OCI-LY7 (cell line): ENCODE measurements around the gene IFNGR2. TPM values are rescaled to one million over a fixed set of nuclear protein-coding genes. Genes with fewer than 3 reads are reported as not detected.

Experiments
- BruUV-seq: library from RNA; stranded (reverse); fragments of 400-500 nt; replicated peaks from 2 replicates; lab custom pipeline; 2021; lab: Mats Ljungman, UMichigan
- CTCF ChIA-PET: fragments of 300-600 bp; sonication (Branson Sonifier 250); formaldehyde crosslinking; loops from one replicate; lab custom pipeline; 2022; ENCODE audit warnings: antibody characterized with exemption; ENCODE audit not compliant: unreplicated experiment; lab: Charles Lee
- POLR2A ChIA-PET: fragments of 300-600 bp; sonication (Branson Sonifier 250); formaldehyde crosslinking; loops from one replicate; lab custom pipeline; 2022; ENCODE audit warnings: antibody characterized with exemption; lab: Charles Lee
- DNase-seq: peaks from one replicate; pipeline ENCODE4 v3.0.0-alpha.2; 2015; ENCODE audit warnings: low spot score
- H2AFZ ChIP-seq: fragments of 200-600 bp; sonication (generic), shearing (Covaris generic); 2 replicates; pipeline ENCODE4 v1.6.1; 2014; ENCODE audit warnings: mild to moderate bottlenecking, antibody characterized with exemption, low read length, moderate library complexity
- H3K27ac ChIP-seq: fragments of 200-600 bp; sonication (generic); 2 replicates; pipeline ENCODE4 v1.5.1; 2014; ENCODE audit warnings: mixed run types, low read depth, mild to moderate bottlenecking, moderate library complexity, low read length, inconsistent platforms; ENCODE audit not compliant: poor library complexity, severe bottlenecking
- H3K36me3 ChIP-seq: fragments of 200-600 bp; sonication (generic); 2 replicates; pipeline ENCODE4 v1.6.1; 2014; ENCODE audit warnings: mild to moderate bottlenecking, antibody characterized with exemption, low read length, moderate library complexity, mixed read lengths; ENCODE audit not compliant: insufficient read depth
- H3K4me1 ChIP-seq: fragments of 200-600 bp; sonication (generic); 2 replicates; pipeline ENCODE4 v1.5.1; 2014; ENCODE audit warnings: mild to moderate bottlenecking, low read length; ENCODE audit not compliant: insufficient read depth, poor library complexity, severe bottlenecking
- H3K4me2 ChIP-seq: fragments of 200-600 bp; sonication (generic); 2 replicates; pipeline ENCODE4 v1.6.1; 2014; ENCODE audit warnings: mild to moderate bottlenecking, low read length
- H3K4me3 ChIP-seq: fragments of 200-600 bp; sonication (generic); 2 replicates; pipeline ENCODE4 v1.5.1; 2014; ENCODE audit warnings: mild to moderate bottlenecking, low read depth, low read length; ENCODE audit not compliant: poor library complexity, severe bottlenecking
- H3K79me2 ChIP-seq: fragments of 200-600 bp; sonication (generic); 2 replicates; pipeline ENCODE4 v1.6.1; 2016; ENCODE audit warnings: low read depth, mild to moderate bottlenecking, low read length, moderate library complexity, mixed read lengths; ENCODE audit not compliant: insufficient read depth
- H3K9me2 ChIP-seq: fragments of 200-600 bp; sonication (generic); 2 replicates; pipeline ENCODE4 v1.6.1; 2016; ENCODE audit warnings: mild to moderate bottlenecking, low read length, mixed read lengths; ENCODE audit not compliant: insufficient read depth
- H3K9me3 ChIP-seq: fragments of 200-600 bp; sonication (generic); 2 replicates; pipeline ENCODE4 v1.6.1; 2014; ENCODE audit warnings: mild to moderate bottlenecking, mixed run types, low read length, mixed read lengths
- H4K20me1 ChIP-seq: fragments of 200-600 bp; sonication (generic); 2 replicates; pipeline ENCODE4 v1.6.1; 2014; ENCODE audit warnings: mild to moderate bottlenecking, antibody characterized with exemption, low read length, moderate library complexity, mixed read lengths; ENCODE audit not compliant: insufficient read depth
- EZH2phosphoT487 ChIP-seq: fragments of 200-600 bp; sonication (generic); IDR thresholded peaks from 2 replicates; pipeline ENCODE4 v1.6.1; 2018; ENCODE audit warnings: low read depth, borderline replicate concordance, mild to moderate bottlenecking, mixed run types, antibody characterized with exemption, low read length, moderate library complexity, mixed read lengths
- intact Hi-C: fragments of 100-400 bp; cut with micrococcal nuclease; formaldehyde crosslinking; loops from one replicate; pipeline ENCODE4 v1.10.0; 2022; ENCODE audit not compliant: unreplicated experiment
- total RNA-seq, 2 experiments: library from RNA; depleted of rRNA in 1 of 2; stranded (reverse); fragments of >200 nt in 1 of 2; shearing (Covaris generic) in 1 of 2; gene quantifications; 2 replicates each; pipeline ENCODE4 v1.2.3, GENCODE V29; 2014 to 2022
- TF ChIP-seq, protein P1 (sequence below): fragments of 200-600 bp; sonication (generic); conservative IDR thresholded peaks from 2 replicates; pipeline ENCODE4 v1.5.1; 2014; ENCODE audit warnings: mild to moderate bottlenecking, antibody characterized with exemption, low read length, moderate library complexity, mixed read lengths

Gene IFNGR2
- total RNA-seq, 2 experiments from 2014 or later: 70.2 to 86.9 TPM

DNA sequence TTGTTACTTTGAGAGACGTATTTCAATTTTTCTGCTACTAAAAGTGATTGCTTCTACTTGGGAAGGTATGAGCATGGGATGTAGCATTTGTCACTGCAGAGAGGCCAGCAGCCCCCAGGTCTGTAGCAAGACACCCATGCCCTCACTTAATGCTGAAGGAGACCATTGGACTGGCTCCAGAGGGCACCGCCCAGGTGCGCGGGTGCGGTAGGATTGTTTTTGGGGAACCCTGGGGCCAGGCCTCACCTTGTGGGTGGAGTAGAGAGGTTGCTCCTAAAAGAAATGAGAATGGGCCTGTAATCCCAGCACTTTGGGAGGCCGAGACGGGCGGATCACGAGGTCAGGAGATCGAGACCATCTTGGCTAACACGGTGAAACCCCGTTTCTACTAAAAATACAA is 30.6 kb upstream of the IFNGR2 start:
- no peaks in the 10 kb centered on the region for H3K79me2 ChIP-seq
- H3K9me3 ChIP-seq: peaks cover 43% of the 10 kb centered on the region
- no peak for DNase-seq
- H3K36me3 ChIP-seq: peaks cover 16% of the 10 kb centered on the region
- ChIA-PET CTCF (no interaction called here), POLR2A (interaction anchor here (0.7 to 1.0 kb wide), 3 partner anchors 10 to 98 kb away, joined by 4 to 12 read pairs (median 6); no protein-coding TSS in a partner anchor)
- no peaks in the 10 kb centered on the region for H4K20me1 ChIP-seq
- no peak overlapping the region for H3K4me2 ChIP-seq
- no peaks in the 10 kb centered on the region for H3K9me2 ChIP-seq
- TF ChIP-seq, protein P1, sequence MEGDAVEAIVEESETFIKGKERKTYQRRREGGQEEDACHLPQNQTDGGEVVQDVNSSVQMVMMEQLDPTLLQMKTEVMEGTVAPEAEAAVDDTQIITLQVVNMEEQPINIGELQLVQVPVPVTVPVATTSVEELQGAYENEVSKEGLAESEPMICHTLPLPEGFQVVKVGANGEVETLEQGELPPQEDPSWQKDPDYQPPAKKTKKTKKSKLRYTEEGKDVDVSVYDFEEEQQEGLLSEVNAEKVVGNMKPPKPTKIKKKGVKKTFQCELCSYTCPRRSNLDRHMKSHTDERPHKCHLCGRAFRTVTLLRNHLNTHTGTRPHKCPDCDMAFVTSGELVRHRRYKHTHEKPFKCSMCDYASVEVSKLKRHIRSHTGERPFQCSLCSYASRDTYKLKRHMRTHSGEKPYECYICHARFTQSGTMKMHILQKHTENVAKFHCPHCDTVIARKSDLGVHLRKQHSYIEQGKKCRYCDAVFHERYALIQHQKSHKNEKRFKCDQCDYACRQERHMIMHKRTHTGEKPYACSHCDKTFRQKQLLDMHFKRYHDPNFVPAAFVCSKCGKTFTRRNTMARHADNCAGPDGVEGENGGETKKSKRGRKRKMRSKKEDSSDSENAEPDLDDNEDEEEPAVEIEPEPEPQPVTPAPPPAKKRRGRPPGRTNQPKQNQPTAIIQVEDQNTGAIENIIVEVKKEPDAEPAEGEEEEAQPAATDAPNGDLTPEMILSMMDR: no peak
- no peak for TF ChIP-seq EZH2phosphoT487
- H3K4me3 ChIP-seq: no peak overlapping the region
- H3K4me1 ChIP-seq: peaks cover 60% of the 10 kb centered on the region
- intact Hi-C loops: no loop called here
- no TSS peak for BruUV-seq
- peak overlapping the region; percentile 6 for H3K27ac ChIP-seq
- H2AFZ ChIP-seq: no peak overlapping the region

DNA sequence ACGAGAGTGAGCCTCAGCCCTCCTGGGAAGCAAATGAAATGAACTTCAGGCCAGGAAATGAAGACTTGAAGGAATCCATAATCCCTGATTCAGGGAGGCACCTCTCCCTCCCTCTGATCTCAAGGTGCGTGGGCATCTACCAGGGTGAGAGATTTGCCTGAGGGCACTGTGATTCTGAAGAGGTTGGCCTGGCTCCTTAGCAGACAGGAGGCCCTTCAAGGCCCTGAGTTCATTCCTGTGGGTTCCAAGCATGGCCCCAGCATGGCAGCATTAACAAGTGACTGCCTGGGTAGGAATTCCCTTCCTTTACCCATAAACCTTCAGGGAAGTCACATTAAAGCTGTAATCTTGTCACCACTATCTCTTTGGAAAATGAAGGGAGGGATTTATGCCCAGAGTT is 29.8 kb upstream of the IFNGR2 start:
- H4K20me1 ChIP-seq: no peaks in the 10 kb centered on the region
- H3K9me3 ChIP-seq: peaks cover 35% of the 10 kb centered on the region
- peak overlapping the region; percentile 80 for H3K4me2 ChIP-seq
- intact Hi-C loops: no loop called here
- ChIA-PET CTCF (no interaction called here), POLR2A (interaction anchor here (0.7 to 2.0 kb wide), 6 partner anchors 9 to 99 kb away, joined by 4 to 12 read pairs (median 5); partner anchors contain the start of gene IFNAR1)
- H3K79me2 ChIP-seq: no peaks in the 10 kb centered on the region
- H3K4me3 ChIP-seq: peak overlapping the region; percentile 50
- peaks cover 68% of the 10 kb centered on the region for H3K4me1 ChIP-seq
- no peaks in the 10 kb centered on the region for H3K9me2 ChIP-seq
- TF ChIP-seq, protein P1: no peak
- no peak for TF ChIP-seq EZH2phosphoT487
- no peak for DNase-seq
- H3K27ac ChIP-seq: peak overlapping the region; percentile 96
- peaks cover 16% of the 10 kb centered on the region for H3K36me3 ChIP-seq
- no TSS peak for BruUV-seq
- H2AFZ ChIP-seq: peak overlapping the region; percentile 68; the same call in 1 of the 2 replicates

DNA sequence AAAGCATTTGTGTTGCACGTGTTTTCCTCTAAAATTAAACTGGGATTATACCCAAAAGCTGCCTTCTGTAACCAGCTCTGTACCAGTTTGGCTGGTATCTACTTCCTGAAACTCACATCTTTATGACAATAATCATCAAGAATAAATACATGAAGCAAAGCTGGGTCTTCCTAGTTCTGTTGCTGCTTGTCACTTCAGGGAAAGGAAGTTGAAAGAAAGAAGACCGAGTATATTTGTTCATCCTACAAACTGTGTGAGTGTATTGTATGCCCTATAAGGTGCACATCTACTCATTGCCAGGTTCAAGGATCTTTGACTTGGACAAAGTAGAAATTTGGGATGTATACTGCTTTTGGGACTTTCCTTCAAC is 29.1 kb upstream of the IFNGR2 start:
- Histone ChIP-seq H3K4me2 (peak overlapping the region; percentile 80), H4K20me1 (no peaks in the 10 kb centered on the region), H3K79me2 (no peaks in the 10 kb centered on the region), H3K9me3 (peaks cover 29% of the 10 kb centered on the region), H3K4me3 (peak overlapping the region; percentile 50), H3K27ac (peak overlapping the region; percentile 96), H3K9me2 (no peaks in the 10 kb centered on the region), H3K36me3 (peaks cover 11% of the 10 kb centered on the region), H2AFZ (peak overlapping the region; percentile 63; the same call in 1 of the 2 replicates), H3K4me1 (peaks cover 71% of the 10 kb centered on the region)
- POLR2A ChIA-PET: interaction anchor here (0.7 to 2.0 kb wide), 4 partner anchors 10 to 49 kb away, joined by 3 to 12 read pairs (median 4); partner anchors contain the start of gene IFNAR1
- intact Hi-C loops: loop anchor here (1.0 to 2.0 kb wide), 7 partner anchors 9 to 174 kb away; partner anchors contain the start of gene IFNAR1
- TF ChIP-seq, protein P1: no peak
- BruUV-seq: TSS peak; percentile 99
- CTCF ChIA-PET: no interaction called here
- peak; percentile 71 for DNase-seq
